HL-60 (cell line): ENCODE data around the gene KCNQ1.

Experiments
- DNase-seq, 2 experiments: peaks; one replicate each; pipeline ENCODE4 v3.0.0-alpha.2; 2010 to 2020; ENCODE audit warnings: low read depth in 1 of 2, low spot score in 1 of 2
- H3K27ac ChIP-seq: fragments of 250-450 bp; sonication (Bioruptor Pico); replicated peaks from 2 replicates; pipeline ENCODE4 v1.5.1; 2020; ENCODE audit warnings: mild to moderate bottlenecking, moderate library complexity
- H3K27me3 ChIP-seq: fragments of 250-450 bp; sonication (Bioruptor Pico); 2 replicates; pipeline ENCODE4 v1.5.1; 2021; ENCODE audit warnings: mild to moderate bottlenecking, moderate library complexity; ENCODE audit not compliant: insufficient read depth, poor library complexity, severe bottlenecking
- H3K4me3 ChIP-seq: replicated peaks from 2 replicates; pipeline ENCODE4 v1.5.1; 2011; ENCODE audit warnings: mild to moderate bottlenecking, control low read depth, low read length; ENCODE audit not compliant: insufficient read depth
- CTCF ChIP-seq: IDR thresholded peaks from one replicate; pipeline ENCODE4 v1.5.1; 2011; ENCODE audit warnings: low read length, control low read depth, inconsistent platforms; ENCODE audit not compliant: insufficient read depth
- GABPA ChIP-seq: IDR thresholded peaks from 2 replicates; pipeline ENCODE4 v1.6.1; 2012; ENCODE audit warnings: low read depth
- POLR2AphosphoS5 ChIP-seq: IDR thresholded peaks from 2 replicates; pipeline ENCODE4 v1.6.1; 2012; ENCODE audit warnings: low read depth
- SPI1 ChIP-seq: IDR thresholded peaks from 2 replicates; pipeline ENCODE4 v1.6.1; 2012; ENCODE audit warnings: low read depth, mild to moderate bottlenecking, borderline replicate concordance
- TF ChIP-seq, protein P1 (sequence below): IDR thresholded peaks from 2 replicates; pipeline ENCODE4 v1.6.1; 2012; ENCODE audit warnings: low read depth; ENCODE audit not compliant: insufficient replicate concordance

Gene KCNQ1

GRCh38 chr11:2687223-2687530 lies 242.4 kb downstream of the KCNQ1 start:
- no peaks in the 10 kb centered on the region for H3K27me3 ChIP-seq
- TF ChIP-seq POLR2AphosphoS5 (no peak), SPI1 (no peak), GABPA (no peak), CTCF (no peak)
- TF ChIP-seq, protein P1, sequence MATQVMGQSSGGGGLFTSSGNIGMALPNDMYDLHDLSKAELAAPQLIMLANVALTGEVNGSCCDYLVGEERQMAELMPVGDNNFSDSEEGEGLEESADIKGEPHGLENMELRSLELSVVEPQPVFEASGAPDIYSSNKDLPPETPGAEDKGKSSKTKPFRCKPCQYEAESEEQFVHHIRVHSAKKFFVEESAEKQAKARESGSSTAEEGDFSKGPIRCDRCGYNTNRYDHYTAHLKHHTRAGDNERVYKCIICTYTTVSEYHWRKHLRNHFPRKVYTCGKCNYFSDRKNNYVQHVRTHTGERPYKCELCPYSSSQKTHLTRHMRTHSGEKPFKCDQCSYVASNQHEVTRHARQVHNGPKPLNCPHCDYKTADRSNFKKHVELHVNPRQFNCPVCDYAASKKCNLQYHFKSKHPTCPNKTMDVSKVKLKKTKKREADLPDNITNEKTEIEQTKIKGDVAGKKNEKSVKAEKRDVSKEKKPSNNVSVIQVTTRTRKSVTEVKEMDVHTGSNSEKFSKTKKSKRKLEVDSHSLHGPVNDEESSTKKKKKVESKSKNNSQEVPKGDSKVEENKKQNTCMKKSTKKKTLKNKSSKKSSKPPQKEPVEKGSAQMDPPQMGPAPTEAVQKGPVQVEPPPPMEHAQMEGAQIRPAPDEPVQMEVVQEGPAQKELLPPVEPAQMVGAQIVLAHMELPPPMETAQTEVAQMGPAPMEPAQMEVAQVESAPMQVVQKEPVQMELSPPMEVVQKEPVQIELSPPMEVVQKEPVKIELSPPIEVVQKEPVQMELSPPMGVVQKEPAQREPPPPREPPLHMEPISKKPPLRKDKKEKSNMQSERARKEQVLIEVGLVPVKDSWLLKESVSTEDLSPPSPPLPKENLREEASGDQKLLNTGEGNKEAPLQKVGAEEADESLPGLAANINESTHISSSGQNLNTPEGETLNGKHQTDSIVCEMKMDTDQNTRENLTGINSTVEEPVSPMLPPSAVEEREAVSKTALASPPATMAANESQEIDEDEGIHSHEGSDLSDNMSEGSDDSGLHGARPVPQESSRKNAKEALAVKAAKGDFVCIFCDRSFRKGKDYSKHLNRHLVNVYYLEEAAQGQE, result no peak
- H3K27ac ChIP-seq, result no peak overlapping the region
- no peak for DNase-seq
- H3K4me3 ChIP-seq, result no peak overlapping the region

GRCh38 chr11:2687782-2688191 lies 243.0 kb downstream of the KCNQ1 start:
- Histone ChIP-seq H3K27me3 (no peaks in the 10 kb centered on the region), H3K27ac (no peak overlapping the region)
- no peak for DNase-seq

GRCh38 chr11:2688381-2689231 lies 243.8 kb downstream of the KCNQ1 start:
- Histone ChIP-seq H3K4me3 (no peak overlapping the region), H3K27ac (no peak overlapping the region), H3K27me3 (no peaks in the 10 kb centered on the region)
- DNase-seq, result no peak
- TF ChIP-seq POLR2AphosphoS5 (no peak), CTCF (no peak), SPI1 (no peak), GABPA (no peak)
- TF ChIP-seq, protein P1, result no peak

More at GRCh38 chr11:2687782-2688191, 243.0 kb downstream of the KCNQ1 start:
- H3K4me3 ChIP-seq, result no peak overlapping the region
- TF ChIP-seq, protein P1, result no peak
- TF ChIP-seq POLR2AphosphoS5, result no peak
- TF ChIP-seq SPI1, result no peak
- no peak for TF ChIP-seq CTCF
- TF ChIP-seq GABPA, result no peak
